A549 (cell line): ENCODE data around the gene GABBR1. TPM values are rescaled to one million over a fixed set of nuclear protein-coding genes. Genes with fewer than 3 reads are reported as not detected.

Experiments used
- ATAC-seq, 2 experiments: fragments of 200-7000 bp in 1 of 2; fragments of >200 bp in 1 of 2; cut with Nextera tagmentation in 1 of 2; cut with Tn5 transposase in 1 of 2; 3 replicates each; pipeline versions ENCODE4 v1.8.0 to v1.9.1; 2018 to 2020; ENCODE audit warnings: mild to moderate bottlenecking in 1 of 2, moderate library complexity in 1 of 2
- CTCF ChIA-PET: fragments of 300-600 bp; sonication (Branson Sonifier 250); formaldehyde crosslinking; extraction: SDS; loops from one replicate; lab custom pipeline; 2021; ENCODE audit warnings: antibody characterized with exemption, inconsistent platforms; lab: Yijun Ruan, JAX
- POLR2A ChIA-PET: fragments of 350-600 bp; formaldehyde crosslinking; extraction: SDS; loops from one replicate; lab custom pipeline; 2021; ENCODE audit warnings: antibody characterized with exemption, inconsistent platforms; lab: Yijun Ruan, JAX
- DNase-seq, 2 experiments: peaks; one replicate each; pipeline versions ENCODE4 v3.0.0 to v3.0.0-alpha.2; 2011 to 2016; ENCODE audit warnings: low read depth in 1 of 2, low spot score in 1 of 2
- FAIRE-seq: peaks from 2 replicates; lab custom pipeline; 2011; peaks lifted over from hg19 to GRCh38; lab: Jason Lieb, UNC
- H3K27ac ChIP-seq, 2 experiments: fragments of >200 bp; sonication (Bioruptor Twin); formaldehyde crosslinking; 3 replicates each; pipeline ENCODE4 v1.5.1; 2016 to 2017
- H3K4me1 ChIP-seq: fragments of >200 bp; sonication (Bioruptor Twin); formaldehyde crosslinking; 3 replicates; pipeline ENCODE4 v1.6.1; 2016
- H3K4me2 ChIP-seq: fragments of >200 bp; sonication (Bioruptor Twin); formaldehyde crosslinking; 3 replicates; pipeline ENCODE4 v1.6.1; 2016
- H3K4me3 ChIP-seq: fragments of >200 bp; sonication (Bioruptor Twin); formaldehyde crosslinking; 3 replicates; pipeline ENCODE4 v1.5.1; 2016
- H3K9me3 ChIP-seq: fragments of >200 bp; sonication (Bioruptor Twin); formaldehyde crosslinking; 3 replicates; pipeline ENCODE4 v1.6.1; 2016
- ATOH8 ChIP-seq: fragments of 250-450 bp; sonication (Bioruptor Pico); IDR thresholded peaks from 2 replicates; pipeline ENCODE4 v1.5.0; 2020; ENCODE audit warnings: low read depth, mild to moderate bottlenecking, moderate library complexity
- CBX2 ChIP-seq: fragments of 200-600 bp; sonication (generic); IDR thresholded peaks from 2 replicates; pipeline ENCODE4 v1.6.1; 2016; ENCODE audit warnings: low read depth, mild to moderate bottlenecking, borderline replicate concordance
- CEBPB ChIP-seq, 2 experiments: fragments of >200 bp in 1 of 2; sonication (Bioruptor Twin) in 1 of 2; formaldehyde crosslinking in 1 of 2; IDR thresholded peaks; 2 replicates each; pipeline ENCODE4 v1.6.1; 2012 to 2016
- CHD2 ChIP-seq: fragments of 150-350 bp; IDR thresholded peaks from 2 replicates; pipeline ENCODE4 v1.6.1; 2014; ENCODE audit warnings: low read length; ENCODE audit not compliant: partially characterized antibody
- CHD4 ChIP-seq: fragments of 200-600 bp; sonication (generic); IDR thresholded peaks from 2 replicates; pipeline ENCODE4 v1.6.1; 2016; ENCODE audit warnings: antibody characterized with exemption, mild to moderate bottlenecking, borderline replicate concordance
- HMGXB4 ChIP-seq: fragments of 250-450 bp; sonication (Bioruptor Pico); IDR thresholded peaks from 2 replicates; pipeline ENCODE4 v1.5.0; 2021; ENCODE audit warnings: mild to moderate bottlenecking, moderate library complexity, borderline replicate concordance
- KDM1A ChIP-seq: fragments of 200-600 bp; sonication (generic); IDR thresholded peaks from 2 replicates; pipeline ENCODE4 v1.6.1; 2016; ENCODE audit warnings: low read depth, mild to moderate bottlenecking
- KDM5A ChIP-seq: fragments of 200-600 bp; sonication (generic); IDR thresholded peaks from 2 replicates; pipeline ENCODE4 v1.6.1; 2016; ENCODE audit warnings: antibody characterized with exemption, mild to moderate bottlenecking
- NFE2L2 ChIP-seq: fragments of 150-350 bp; conservative IDR thresholded peaks from 2 replicates; pipeline ENCODE4 v1.6.1; 2014; ENCODE audit warnings: low read length
- NR3C1 ChIP-seq: fragments of >200 bp; sonication (Bioruptor Twin); formaldehyde crosslinking; IDR thresholded peaks from 3 replicates; pipeline ENCODE4 v1.6.1; 2017
- PHF8 ChIP-seq: fragments of 200-600 bp; sonication (generic); IDR thresholded peaks from 2 replicates; pipeline ENCODE4 v1.6.1; 2016; ENCODE audit warnings: low read depth, mild to moderate bottlenecking, antibody characterized with exemption, moderate library complexity, borderline replicate concordance
- POLR2A ChIP-seq: IDR thresholded peaks from 2 replicates; pipeline ENCODE4 v1.6.1; 2012; ENCODE audit warnings: mild to moderate bottlenecking, low read length
- RFX5 ChIP-seq: fragments of 450-650 bp; IDR thresholded peaks from 2 replicates; pipeline ENCODE4 v1.7.1; 2014; ENCODE audit warnings: antibody characterized with exemption, mild to moderate bottlenecking, moderate library complexity
- TFCP2L1 ChIP-seq: fragments of 250-450 bp; sonication (Bioruptor Pico); IDR thresholded peaks from 2 replicates; pipeline ENCODE4 v1.5.0; 2021; ENCODE audit warnings: mild to moderate bottlenecking
- TP53 ChIP-seq: fragments of 250-450 bp; sonication (Bioruptor Pico); IDR thresholded peaks from 2 replicates; pipeline ENCODE4 v1.5.0; 2021; ENCODE audit warnings: mild to moderate bottlenecking, moderate library complexity
- ZFP36 ChIP-seq: fragments of 450-650 bp; IDR thresholded peaks from 2 replicates; pipeline ENCODE4 v1.6.1; 2014; ENCODE audit warnings: borderline replicate concordance; ENCODE audit not compliant: partially characterized antibody
- ZSCAN20 ChIP-seq: fragments of 250-450 bp; sonication (Bioruptor Pico); IDR thresholded peaks from 2 replicates; pipeline ENCODE4 v1.8.0; 2022; ENCODE audit warnings: mild to moderate bottlenecking, moderate library complexity
- WGBS: methylation state at CpG from one replicate; pipeline ENCODE4 v1.1.6; 2017; ENCODE audit errors: missing lambda C conversion rate; 5-methylcytosine and 5-hydroxymethylcytosine counted together
- polyA plus RNA-seq, 4 experiments: library from polyadenylated mRNA; depleted of rRNA in 3 of 4; stranded (reverse); fragments of >200 nt; fragmentation: RNase III in 1 of 4; extraction: RNeasy Plus Mini Kit Qiagen cat#74134 plus additional on column Dnase treatment in 1 of 4; gene quantifications; 2 replicates in 3 of 4; 3 replicates in 1 of 4; pipeline ENCODE4 v1.2.3, GENCODE V29; 2011 to 2017
- TF ChIP-seq, protein P1 (sequence below): IDR thresholded peaks from 2 replicates; pipeline ENCODE4 v1.6.1; 2012
- TF ChIP-seq, protein P2 (sequence below): fragments of >200 bp; sonication (Bioruptor Twin); formaldehyde crosslinking; IDR thresholded peaks from 3 replicates; pipeline ENCODE4 v1.6.1; 2016

The GABBR1 gene
- polyA plus RNA-seq, 2 of the 4 experiments (the other 2 are of a cell fraction) = 6.8 to 9.0 TPM

DNA sequence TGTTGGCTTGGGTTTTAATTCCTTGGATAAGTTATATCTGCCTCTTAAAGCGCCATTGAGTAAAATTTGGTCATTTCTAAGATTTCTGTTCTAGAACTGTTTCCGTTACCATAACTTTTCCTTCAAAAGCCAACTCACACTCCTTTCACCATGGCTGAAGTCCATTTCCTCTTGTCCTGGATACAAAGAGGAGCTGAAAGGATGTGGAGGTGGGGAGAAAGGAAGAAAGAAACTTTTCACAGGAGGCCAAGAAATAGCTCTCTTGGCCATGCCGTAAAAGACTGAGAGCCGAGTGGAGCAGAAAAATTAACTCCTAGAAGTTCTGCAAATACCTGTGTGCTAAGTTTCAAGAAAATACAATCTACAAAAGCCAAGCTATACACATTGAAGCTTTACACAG is 21.6 kb downstream of the GABBR1 start:
- WGBS = 90% methylated on average over 4 of the region's 4 CpGs
- no peak for ATAC-seq
- Histone ChIP-seq H3K4me1 (no peaks in the 10 kb centered on the region), H3K4me2 (no peak overlapping the region), H3K9me3 (no peaks in the 10 kb centered on the region), H3K4me3 (no peak overlapping the region), H3K27ac (no peak overlapping the region)
- DNase-seq = no peak
- TF ChIP-seq PHF8 (no peak), NR3C1 (no peak), TFCP2L1 (CRISPR knock-in tag) (no peak), ZSCAN20 (no peak), CEBPB (IDR thresholded peaks at IDR 0.05) (no peak), ZFP36 (no peak)
- TF ChIP-seq, protein P1, sequence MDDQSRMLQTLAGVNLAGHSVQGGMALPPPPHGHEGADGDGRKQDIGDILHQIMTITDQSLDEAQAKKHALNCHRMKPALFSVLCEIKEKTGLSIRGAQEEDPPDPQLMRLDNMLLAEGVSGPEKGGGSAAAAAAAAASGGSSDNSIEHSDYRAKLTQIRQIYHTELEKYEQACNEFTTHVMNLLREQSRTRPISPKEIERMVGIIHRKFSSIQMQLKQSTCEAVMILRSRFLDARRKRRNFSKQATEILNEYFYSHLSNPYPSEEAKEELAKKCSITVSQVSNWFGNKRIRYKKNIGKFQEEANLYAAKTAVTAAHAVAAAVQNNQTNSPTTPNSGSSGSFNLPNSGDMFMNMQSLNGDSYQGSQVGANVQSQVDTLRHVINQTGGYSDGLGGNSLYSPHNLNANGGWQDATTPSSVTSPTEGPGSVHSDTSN = no peak
- POLR2A ChIA-PET = no interaction called here
- FAIRE-seq = no peak
- CTCF ChIA-PET = interaction anchor here (1.2 to 1.5 kb wide), 3 partner anchors 16 to 38 kb away, joined by 4 read pairs; no protein-coding TSS in a partner anchor

GRCh38 chr6:29610540-29610939 is 22.4 kb downstream of the GABBR1 start:
- ChIA-PET POLR2A (no interaction called here), CTCF (interaction anchor here (1.5 kb wide), 1 partner anchor 15 kb away, joined by 4 read pairs; no protein-coding TSS in a partner anchor)
- FAIRE-seq (no peak), ATAC-seq (no peak)
- Histone ChIP-seq H3K27ac (no peak overlapping the region), H3K9me3 (no peaks in the 10 kb centered on the region)
- TF ChIP-seq ZSCAN20 = no peak
- no peak for TF ChIP-seq ATOH8 (CRISPR knock-in tag)
- TF ChIP-seq POLR2A = no peak
- TF ChIP-seq RFX5 = no peak
- TF ChIP-seq KDM1A = no peak
- no peak for TF ChIP-seq NFE2L2
- TF ChIP-seq, all 56 proteins: peak for 0
- Histone ChIP-seq H3K4me1 (no peaks in the 10 kb centered on the region), H3K4me3 (no peak overlapping the region), H3K4me2 (no peak overlapping the region)
- DNase-seq = no peak
- WGBS = 96% methylated on average over 4 of the region's 4 CpGs

- ChIA-PET POLR2A (no interaction called here), CTCF (no interaction called here)
- DNase-seq (no peak), ATAC-seq (no peak), FAIRE-seq (no peak)
- TF ChIP-seq TP53 (CRISPR knock-in tag) (no peak), CBX2 (no peak), ATOH8 (CRISPR knock-in tag) (no peak)
- Histone ChIP-seq H3K4me1 (no peaks in the 10 kb centered on the region), H3K4me3 (no peak overlapping the region), H3K9me3 (no peaks in the 10 kb centered on the region), H3K27ac (no peak overlapping the region), H3K4me2 (no peak overlapping the region)
These were observed 24.9 kb downstream of the GABBR1 start for GRCh38 chr6:29608131-29608530.

- no peaks in the 10 kb centered on the region for H3K9me3 ChIP-seq
- no peak for DNase-seq
- no peak for ATAC-seq
- TF ChIP-seq KDM5A (no peak), HMGXB4 (CRISPR knock-in tag) (no peak), ZSCAN20 (no peak), CHD2 (no peak), CHD4 (no peak)
- TF ChIP-seq, protein P2, sequence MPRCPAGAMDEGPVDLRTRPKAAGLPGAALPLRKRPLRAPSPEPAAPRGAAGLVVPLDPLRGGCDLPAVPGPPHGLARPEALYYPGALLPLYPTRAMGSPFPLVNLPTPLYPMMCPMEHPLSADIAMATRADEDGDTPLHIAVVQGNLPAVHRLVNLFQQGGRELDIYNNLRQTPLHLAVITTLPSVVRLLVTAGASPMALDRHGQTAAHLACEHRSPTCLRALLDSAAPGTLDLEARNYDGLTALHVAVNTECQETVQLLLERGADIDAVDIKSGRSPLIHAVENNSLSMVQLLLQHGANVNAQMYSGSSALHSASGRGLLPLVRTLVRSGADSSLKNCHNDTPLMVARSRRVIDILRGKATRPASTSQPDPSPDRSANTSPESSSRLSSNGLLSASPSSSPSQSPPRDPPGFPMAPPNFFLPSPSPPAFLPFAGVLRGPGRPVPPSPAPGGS = no peak
- TF ChIP-seq, all 56 proteins: peak for 0
- no peak for FAIRE-seq
- H3K4me2 ChIP-seq = no peak overlapping the region
- ChIA-PET POLR2A (no interaction called here), CTCF (no interaction called here)
- H3K27ac ChIP-seq = no peak overlapping the region
- no peak overlapping the region for H3K4me3 ChIP-seq
- H3K4me1 ChIP-seq = no peaks in the 10 kb centered on the region
- WGBS = 89% methylated on average over 2 of the region's 2 CpGs
These were observed 29.1 kb downstream of the GABBR1 start for GRCh38 chr6:29603930-29604329.
